Measurements from ENCODE around the gene ESF1. TPM values are rescaled to one million over a fixed set of nuclear protein-coding genes. Genes with fewer than 3 reads are reported as not detected.

Gene ESF1
- total and polyA plus RNA-seq, 4 donors, result 3.5 to 7.3 (median 5.7) TPM

DNA sequence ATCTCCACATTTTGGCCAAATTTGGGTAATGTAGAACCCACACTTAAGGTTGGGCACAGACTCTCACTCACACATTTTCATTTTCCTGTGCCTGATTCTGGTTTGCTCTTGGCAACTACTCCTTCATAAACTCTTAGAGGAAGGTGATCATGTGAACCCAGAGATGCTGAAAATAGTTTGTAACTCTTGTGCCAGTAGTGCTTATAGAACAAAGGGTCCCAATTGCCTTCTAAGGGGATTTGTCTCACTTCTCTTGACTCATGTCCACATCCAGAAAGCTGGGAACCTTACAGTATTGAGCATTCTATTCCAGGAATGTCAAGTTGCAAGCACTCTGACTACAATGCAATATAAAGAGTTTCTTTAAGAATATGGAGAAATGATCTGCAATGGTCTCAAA, 84.0 kb downstream of the ESF1 start:
- Histone ChIP-seq H3K4me1 (ENCODE audit: control insufficient read depth in 4 of 4, insufficient read depth in 4 of 4, low read length in 3 of 4) (no peaks in the 10 kb centered on the region), H3K27me3 (ENCODE audit: control insufficient read depth in 4 of 4, insufficient read depth in 4 of 4, low read length in 3 of 4) (no peaks in the 10 kb centered on the region), H3K4me3 (ENCODE audit: low read depth in 1 of 3, low read length in 3 of 3) (no peak overlapping the region), H3K36me3 (ENCODE audit: control insufficient read depth in 4 of 4, insufficient read depth in 3 of 4, low read depth in 1 of 4, low read length in 3 of 4) (no peaks in the 10 kb centered on the region), H3K9me3 (ENCODE audit: control insufficient read depth in 4 of 4, low read length in 3 of 4) (no peaks in the 10 kb centered on the region), H3K27ac (ENCODE audit: low read depth in 1 of 2, low read length in 2 of 2) (no peak overlapping the region), H3K9ac (ENCODE audit: low read depth in 1 of 2, low read length in 2 of 2) (no peak overlapping the region)
- TF ChIP-seq, protein P1, sequence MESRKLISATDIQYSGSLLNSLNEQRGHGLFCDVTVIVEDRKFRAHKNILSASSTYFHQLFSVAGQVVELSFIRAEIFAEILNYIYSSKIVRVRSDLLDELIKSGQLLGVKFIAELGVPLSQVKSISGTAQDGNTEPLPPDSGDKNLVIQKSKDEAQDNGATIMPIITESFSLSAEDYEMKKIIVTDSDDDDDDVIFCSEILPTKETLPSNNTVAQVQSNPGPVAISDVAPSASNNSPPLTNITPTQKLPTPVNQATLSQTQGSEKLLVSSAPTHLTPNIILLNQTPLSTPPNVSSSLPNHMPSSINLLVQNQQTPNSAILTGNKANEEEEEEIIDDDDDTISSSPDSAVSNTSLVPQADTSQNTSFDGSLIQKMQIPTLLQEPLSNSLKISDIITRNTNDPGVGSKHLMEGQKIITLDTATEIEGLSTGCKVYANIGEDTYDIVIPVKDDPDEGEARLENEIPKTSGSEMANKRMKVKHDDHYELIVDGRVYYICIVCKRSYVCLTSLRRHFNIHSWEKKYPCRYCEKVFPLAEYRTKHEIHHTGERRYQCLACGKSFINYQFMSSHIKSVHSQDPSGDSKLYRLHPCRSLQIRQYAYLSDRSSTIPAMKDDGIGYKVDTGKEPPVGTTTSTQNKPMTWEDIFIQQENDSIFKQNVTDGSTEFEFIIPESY (IDR thresholded peaks at IDR 0.05), result no peak
- TF ChIP-seq HNF4G (IDR thresholded peaks at IDR 0.05) (no peak), FOXA2 (IDR thresholded peaks at IDR 0.05) (no peak)
- TF ChIP-seq, protein P2, sequence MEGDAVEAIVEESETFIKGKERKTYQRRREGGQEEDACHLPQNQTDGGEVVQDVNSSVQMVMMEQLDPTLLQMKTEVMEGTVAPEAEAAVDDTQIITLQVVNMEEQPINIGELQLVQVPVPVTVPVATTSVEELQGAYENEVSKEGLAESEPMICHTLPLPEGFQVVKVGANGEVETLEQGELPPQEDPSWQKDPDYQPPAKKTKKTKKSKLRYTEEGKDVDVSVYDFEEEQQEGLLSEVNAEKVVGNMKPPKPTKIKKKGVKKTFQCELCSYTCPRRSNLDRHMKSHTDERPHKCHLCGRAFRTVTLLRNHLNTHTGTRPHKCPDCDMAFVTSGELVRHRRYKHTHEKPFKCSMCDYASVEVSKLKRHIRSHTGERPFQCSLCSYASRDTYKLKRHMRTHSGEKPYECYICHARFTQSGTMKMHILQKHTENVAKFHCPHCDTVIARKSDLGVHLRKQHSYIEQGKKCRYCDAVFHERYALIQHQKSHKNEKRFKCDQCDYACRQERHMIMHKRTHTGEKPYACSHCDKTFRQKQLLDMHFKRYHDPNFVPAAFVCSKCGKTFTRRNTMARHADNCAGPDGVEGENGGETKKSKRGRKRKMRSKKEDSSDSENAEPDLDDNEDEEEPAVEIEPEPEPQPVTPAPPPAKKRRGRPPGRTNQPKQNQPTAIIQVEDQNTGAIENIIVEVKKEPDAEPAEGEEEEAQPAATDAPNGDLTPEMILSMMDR (IDR thresholded peaks at IDR 0.05; ENCODE audit: low read depth, low read length, missing input control), result no peak
- DNase-seq (ENCODE audit: low spot score), result no peak

DNA sequence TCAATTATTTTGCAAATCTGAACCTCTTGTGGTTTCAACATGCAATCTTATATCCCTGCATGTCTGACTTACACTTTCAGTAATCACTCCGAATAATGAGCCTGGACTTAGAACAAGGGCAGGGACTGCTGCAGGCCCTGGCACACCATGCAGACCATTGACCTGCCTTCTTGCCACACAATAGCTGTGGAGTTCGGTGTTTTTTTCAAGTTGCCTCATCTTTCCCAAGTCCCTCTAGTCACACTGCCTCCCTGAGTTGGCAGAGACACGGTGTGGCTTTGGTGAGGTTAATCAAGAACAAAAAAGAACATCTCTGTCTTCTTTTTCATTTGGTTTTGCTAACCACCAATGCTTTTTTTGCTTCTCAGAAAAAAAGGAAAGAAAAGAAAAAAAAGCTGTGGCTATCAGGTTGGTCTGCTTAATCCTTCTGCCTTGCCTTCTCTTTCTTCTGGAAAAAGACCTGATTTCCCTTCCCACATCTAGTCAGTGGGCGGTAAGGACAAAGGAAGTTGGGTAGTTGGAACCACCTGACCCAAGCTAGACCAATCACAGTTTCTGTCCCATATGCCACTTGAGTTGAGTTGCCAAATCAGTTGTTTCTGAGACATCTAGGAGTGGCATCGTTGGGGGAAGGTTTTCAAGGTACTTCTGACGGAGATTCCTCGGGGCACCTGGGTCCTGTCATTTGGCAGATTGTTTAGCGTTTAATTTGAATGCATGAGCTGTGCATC, 90.1 kb downstream of the ESF1 start:
- no peak for DNase-seq (ENCODE audit: low spot score)
- Histone ChIP-seq H3K4me1 (ENCODE audit: control insufficient read depth in 4 of 4, insufficient read depth in 4 of 4, low read length in 3 of 4) (peaks cover 0 to 31% (median 27%) of the 10 kb centered on the region in 4 donors), H3K9ac (ENCODE audit: low read depth in 1 of 2, low read length in 2 of 2) (no peak overlapping the region), H3K27me3 (ENCODE audit: control insufficient read depth in 4 of 4, insufficient read depth in 4 of 4, low read length in 3 of 4) (no peaks in the 10 kb centered on the region), H3K9me3 (ENCODE audit: control insufficient read depth in 4 of 4, low read length in 3 of 4) (no peaks in the 10 kb centered on the region), H3K4me3 (ENCODE audit: low read depth in 1 of 3, low read length in 3 of 3) (peak overlapping the region in 1 of 3 donors; percentile 7), H3K27ac (ENCODE audit: low read depth in 1 of 2, low read length in 2 of 2) (peak overlapping the region; percentile 61 to 79), H3K36me3 (ENCODE audit: control insufficient read depth in 4 of 4, insufficient read depth in 3 of 4, low read depth in 1 of 4, low read length in 3 of 4) (no peaks in the 10 kb centered on the region)
- TF ChIP-seq RAD21 (IDR thresholded peaks at IDR 0.05) (peak; percentile 65 to 66), FOXA2 (IDR thresholded peaks at IDR 0.05) (peak; percentile 55), NR2F2 (IDR thresholded peaks at IDR 0.05) (peak; percentile 14), HNF4A (conservative IDR thresholded peaks at IDR 0.05) (peak; percentile 98), EGR1 (IDR thresholded peaks at IDR 0.05; ENCODE audit: low read depth in 2 of 2) (peak in 1 of 2 donors; percentile 60), HNF4G (IDR thresholded peaks at IDR 0.05) (peak; percentile 93), RXRA (IDR thresholded peaks at IDR 0.05) (peak; percentile 97 to 98), SP1 (IDR thresholded peaks at IDR 0.05) (peak; percentile 95), FOXA1 (IDR thresholded peaks at IDR 0.05) (no peak), GABPA (IDR thresholded peaks at IDR 0.05 in 1 of 2, conservative IDR thresholded peaks at IDR 0.05 in 1 of 2) (no peak), YY1 (IDR thresholded peaks at IDR 0.05) (peak; percentile 77), JUND (IDR thresholded peaks at IDR 0.05) (peak; percentile 76 to 87), TAF1 (conservative IDR thresholded peaks at IDR 0.05) (no peak)
- TF ChIP-seq, protein P1 (IDR thresholded peaks at IDR 0.05), result peak; percentile 87
- TF ChIP-seq, protein P3, sequence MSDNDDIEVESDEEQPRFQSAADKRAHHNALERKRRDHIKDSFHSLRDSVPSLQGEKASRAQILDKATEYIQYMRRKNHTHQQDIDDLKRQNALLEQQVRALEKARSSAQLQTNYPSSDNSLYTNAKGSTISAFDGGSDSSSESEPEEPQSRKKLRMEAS (IDR thresholded peaks at IDR 0.05), result peak; percentile 81
- TF ChIP-seq, protein P4, sequence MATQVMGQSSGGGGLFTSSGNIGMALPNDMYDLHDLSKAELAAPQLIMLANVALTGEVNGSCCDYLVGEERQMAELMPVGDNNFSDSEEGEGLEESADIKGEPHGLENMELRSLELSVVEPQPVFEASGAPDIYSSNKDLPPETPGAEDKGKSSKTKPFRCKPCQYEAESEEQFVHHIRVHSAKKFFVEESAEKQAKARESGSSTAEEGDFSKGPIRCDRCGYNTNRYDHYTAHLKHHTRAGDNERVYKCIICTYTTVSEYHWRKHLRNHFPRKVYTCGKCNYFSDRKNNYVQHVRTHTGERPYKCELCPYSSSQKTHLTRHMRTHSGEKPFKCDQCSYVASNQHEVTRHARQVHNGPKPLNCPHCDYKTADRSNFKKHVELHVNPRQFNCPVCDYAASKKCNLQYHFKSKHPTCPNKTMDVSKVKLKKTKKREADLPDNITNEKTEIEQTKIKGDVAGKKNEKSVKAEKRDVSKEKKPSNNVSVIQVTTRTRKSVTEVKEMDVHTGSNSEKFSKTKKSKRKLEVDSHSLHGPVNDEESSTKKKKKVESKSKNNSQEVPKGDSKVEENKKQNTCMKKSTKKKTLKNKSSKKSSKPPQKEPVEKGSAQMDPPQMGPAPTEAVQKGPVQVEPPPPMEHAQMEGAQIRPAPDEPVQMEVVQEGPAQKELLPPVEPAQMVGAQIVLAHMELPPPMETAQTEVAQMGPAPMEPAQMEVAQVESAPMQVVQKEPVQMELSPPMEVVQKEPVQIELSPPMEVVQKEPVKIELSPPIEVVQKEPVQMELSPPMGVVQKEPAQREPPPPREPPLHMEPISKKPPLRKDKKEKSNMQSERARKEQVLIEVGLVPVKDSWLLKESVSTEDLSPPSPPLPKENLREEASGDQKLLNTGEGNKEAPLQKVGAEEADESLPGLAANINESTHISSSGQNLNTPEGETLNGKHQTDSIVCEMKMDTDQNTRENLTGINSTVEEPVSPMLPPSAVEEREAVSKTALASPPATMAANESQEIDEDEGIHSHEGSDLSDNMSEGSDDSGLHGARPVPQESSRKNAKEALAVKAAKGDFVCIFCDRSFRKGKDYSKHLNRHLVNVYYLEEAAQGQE (IDR thresholded peaks at IDR 0.05), result no peak
- TF ChIP-seq, protein P2 (IDR thresholded peaks at IDR 0.05; ENCODE audit: low read depth, low read length, missing input control), result no peak
- TF ChIP-seq, protein P5, sequence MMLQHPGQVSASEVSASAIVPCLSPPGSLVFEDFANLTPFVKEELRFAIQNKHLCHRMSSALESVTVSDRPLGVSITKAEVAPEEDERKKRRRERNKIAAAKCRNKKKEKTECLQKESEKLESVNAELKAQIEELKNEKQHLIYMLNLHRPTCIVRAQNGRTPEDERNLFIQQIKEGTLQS (IDR thresholded peaks at IDR 0.05), result peak; percentile 89
- 69% methylated on average over 8 of the region's 8 CpGs for WGBS

Data from liver (tissue), 9 donors.